Activated CD4-positive, alpha-beta memory T cell treated with anti-CD3 and anti-CD28 coated beads for 36 hours (primary cell): Measurements from ENCODE around the gene KAZN. TPM values are rescaled to one million over a fixed set of nuclear protein-coding genes. Genes with fewer than 3 reads are reported as not detected.

Experiments
- CTCF ChIA-PET: fragments of 350-600 bp; sonication (Branson Sonifier 250); formaldehyde crosslinking; loops from one replicate; lab custom pipeline; 2021; ENCODE audit warnings: antibody characterized with exemption, inconsistent platforms; lab: Charles Lee
- POLR2A ChIA-PET: fragments of 350-600 bp; sonication (Branson Sonifier 250); formaldehyde crosslinking; loops from one replicate; lab custom pipeline; 2021; ENCODE audit warnings: antibody characterized with exemption; lab: Charles Lee
- DNase-seq: peaks from one replicate; pipeline ENCODE4 v3.0.0-alpha.2; 2020
- H3K27ac Mint-ChIP-seq: one replicate; pipeline ENCODE4 v1.8.0; 2021; ENCODE audit warnings: mixed read lengths
- H3K27me3 Mint-ChIP-seq: one replicate; pipeline ENCODE4 v1.8.0; 2021; ENCODE audit warnings: mixed read lengths
- H3K36me3 Mint-ChIP-seq: one replicate; pipeline ENCODE4 v1.8.0; 2021; ENCODE audit warnings: mixed read lengths
- H3K4me1 Mint-ChIP-seq: one replicate; pipeline ENCODE4 v1.8.0; 2021; ENCODE audit warnings: low read depth, mixed read lengths
- H3K4me3 Mint-ChIP-seq: one replicate; pipeline ENCODE4 v1.8.0; 2021; ENCODE audit warnings: mild to moderate bottlenecking, mixed read lengths
- H3K9me3 Mint-ChIP-seq: one replicate; pipeline ENCODE4 v1.8.0; 2021; ENCODE audit warnings: mixed read lengths
- intact Hi-C: fragments of 100-400 bp; cut with micrococcal nuclease; formaldehyde crosslinking; loops from one replicate; pipeline ENCODE4 v1.15.1; 2023
- total RNA-seq, 2 experiments: library from RNA; stranded (reverse); gene quantifications; one replicate each; pipeline ENCODE4 v1.2.3, GENCODE V29; 2021

The KAZN gene
- total RNA-seq, 2 experiments from 2014 or later, result 0.31 to 0.33 TPM

GRCh38 chr1:15090373-15090772 lies 491.9 kb downstream of the KAZN start:
- H3K36me3 Mint-ChIP-seq, result no peaks in the 10 kb centered on the region
- POLR2A ChIA-PET, result no interaction called here
- no peaks in the 10 kb centered on the region for H3K9me3 Mint-ChIP-seq
- CTCF ChIA-PET, result interaction anchor here (1.1 to 1.4 kb wide), 2 partner anchors 10 to 38 kb away, joined by 3 to 4 read pairs; no protein-coding TSS in a partner anchor
- H3K27me3 Mint-ChIP-seq, result peaks cover 1% of the 10 kb centered on the region
- H3K4me1 Mint-ChIP-seq, result no peaks in the 10 kb centered on the region
- H3K27ac Mint-ChIP-seq, result no peak overlapping the region
- intact Hi-C loops, result no loop called here
- peak; percentile 39 for DNase-seq
- H3K4me3 Mint-ChIP-seq, result no peak overlapping the region

- no peak overlapping the region for H3K27ac Mint-ChIP-seq
- no peaks in the 10 kb centered on the region for H3K36me3 Mint-ChIP-seq
- no peak for DNase-seq
- H3K27me3 Mint-ChIP-seq, result peaks cover 2% of the 10 kb centered on the region
- intact Hi-C loops, result no loop called here
- no peaks in the 10 kb centered on the region for H3K9me3 Mint-ChIP-seq
- no peak overlapping the region for H3K4me3 Mint-ChIP-seq
- no peaks in the 10 kb centered on the region for H3K4me1 Mint-ChIP-seq
- ChIA-PET POLR2A (no interaction called here), CTCF (no interaction called here)
These were observed 495.6 kb downstream of the KAZN start for GRCh38 chr1:15094056-15094455.

- Mint-ChIP-seq H3K4me1 (no peaks in the 10 kb centered on the region), H3K27me3 (peaks cover 9% of the 10 kb centered on the region), H3K36me3 (no peaks in the 10 kb centered on the region), H3K9me3 (no peaks in the 10 kb centered on the region), H3K27ac (no peak overlapping the region), H3K4me3 (no peak overlapping the region)
- POLR2A ChIA-PET, result no interaction called here
- CTCF ChIA-PET, result no interaction called here
- intact Hi-C loops, result no loop called here
- DNase-seq, result no peak
These were observed 496.4 kb downstream of the KAZN start for GRCh38 chr1:15094719-15095495.

- Mint-ChIP-seq H3K27me3 (peaks cover 13% of the 10 kb centered on the region), H3K4me1 (no peaks in the 10 kb centered on the region), H3K36me3 (no peaks in the 10 kb centered on the region), H3K4me3 (no peak overlapping the region), H3K27ac (no peak overlapping the region), H3K9me3 (no peaks in the 10 kb centered on the region)
- ChIA-PET CTCF (no interaction called here), POLR2A (no interaction called here)
- no peak for DNase-seq
- intact Hi-C loops, result no loop called here
These were observed 497.0 kb downstream of the KAZN start for GRCh38 chr1:15095496-15095875.

- Mint-ChIP-seq H3K27me3 (peaks cover 19% of the 10 kb centered on the region), H3K4me1 (peaks cover 5% of the 10 kb centered on the region), H3K27ac (no peak overlapping the region), H3K36me3 (no peaks in the 10 kb centered on the region), H3K4me3 (no peak overlapping the region), H3K9me3 (no peaks in the 10 kb centered on the region)
- intact Hi-C loops, result no loop called here
- no peak for DNase-seq
- ChIA-PET CTCF (no interaction called here), POLR2A (no interaction called here)
These were observed 497.8 kb downstream of the KAZN start for GRCh38 chr1:15096293-15096692.

GRCh38 chr1:15098176-15099125 lies 500.0 kb downstream of the KAZN start:
- Mint-ChIP-seq H3K36me3 (no peaks in the 10 kb centered on the region), H3K27ac (no peak overlapping the region), H3K27me3 (peaks cover 26% of the 10 kb centered on the region), H3K9me3 (no peaks in the 10 kb centered on the region), H3K4me1 (peaks cover 5% of the 10 kb centered on the region), H3K4me3 (no peak overlapping the region)
- no peak for DNase-seq
- ChIA-PET CTCF (interaction anchor here (1.0 to 2.1 kb wide), 3 partner anchors 11 to 321 kb away, joined by 3 to 7 read pairs (median 3); no protein-coding TSS in a partner anchor), POLR2A (no interaction called here)
- intact Hi-C loops, result no loop called here

GRCh38 chr1:15099441-15100120 lies 501.1 kb downstream of the KAZN start:
- peaks cover 5% of the 10 kb centered on the region for H3K9me3 Mint-ChIP-seq
- H3K27ac Mint-ChIP-seq, result no peak overlapping the region
- peaks cover 26% of the 10 kb centered on the region for H3K27me3 Mint-ChIP-seq
- no peak for DNase-seq
- no peak overlapping the region for H3K4me3 Mint-ChIP-seq
- H3K4me1 Mint-ChIP-seq, result peaks cover 5% of the 10 kb centered on the region
- intact Hi-C loops, result loop anchor here (2.0 kb wide), 1 partner anchor 37 kb away; no protein-coding TSS in a partner anchor
- ChIA-PET POLR2A (no interaction called here), CTCF (interaction anchor here (1.0 to 2.1 kb wide), 6 partner anchors 9 to 322 kb away, joined by 3 to 7 read pairs (median 4); no protein-coding TSS in a partner anchor)
- no peaks in the 10 kb centered on the region for H3K36me3 Mint-ChIP-seq

- Mint-ChIP-seq H3K27ac (no peak overlapping the region), H3K4me3 (no peak overlapping the region), H3K4me1 (peaks cover 5% of the 10 kb centered on the region), H3K27me3 (peaks cover 27% of the 10 kb centered on the region), H3K9me3 (peaks cover 10% of the 10 kb centered on the region), H3K36me3 (no peaks in the 10 kb centered on the region)
- DNase-seq, result peak; percentile 66
- intact Hi-C loops, result loop anchor here (2.0 kb wide), 1 partner anchor 37 kb away; no protein-coding TSS in a partner anchor
- ChIA-PET CTCF (interaction anchor here (1.0 to 2.1 kb wide), 8 partner anchors 8 to 323 kb away, joined by 3 to 7 read pairs (median 4); no protein-coding TSS in a partner anchor), POLR2A (no interaction called here)
These were observed 501.8 kb downstream of the KAZN start for GRCh38 chr1:15100121-15100879.

GRCh38 chr1:15100880-15101760 lies 502.6 kb downstream of the KAZN start:
- Mint-ChIP-seq H3K36me3 (no peaks in the 10 kb centered on the region), H3K4me1 (peaks cover 5% of the 10 kb centered on the region), H3K4me3 (no peak overlapping the region), H3K27ac (no peak overlapping the region), H3K27me3 (peaks cover 27% of the 10 kb centered on the region), H3K9me3 (peaks cover 10% of the 10 kb centered on the region)
- intact Hi-C loops, result loop anchor here (2.0 kb wide), 1 partner anchor 38 kb away; no protein-coding TSS in a partner anchor
- POLR2A ChIA-PET, result no interaction called here
- CTCF ChIA-PET, result interaction anchor here (1.0 to 1.5 kb wide), 2 partner anchors 22 to 28 kb away, joined by 3 read pairs; no protein-coding TSS in a partner anchor
- DNase-seq, result no peak

GRCh38 chr1:15101801-15102200 lies 503.3 kb downstream of the KAZN start:
- H3K9me3 Mint-ChIP-seq, result peaks cover 10% of the 10 kb centered on the region
- H3K4me1 Mint-ChIP-seq, result peaks cover 5% of the 10 kb centered on the region
- H3K27me3 Mint-ChIP-seq, result peaks cover 27% of the 10 kb centered on the region
- CTCF ChIA-PET, result interaction anchor here (0.6 to 1.5 kb wide), 2 partner anchors 27 to 55 kb away, joined by 3 read pairs; no protein-coding TSS in a partner anchor
- POLR2A ChIA-PET, result no interaction called here
- no peaks in the 10 kb centered on the region for H3K36me3 Mint-ChIP-seq
- intact Hi-C loops, result loop anchor here (2.0 kb wide), 1 partner anchor 39 kb away; no protein-coding TSS in a partner anchor
- no peak overlapping the region for H3K4me3 Mint-ChIP-seq
- DNase-seq, result no peak
- H3K27ac Mint-ChIP-seq, result no peak overlapping the region
